NCI-H526 (cell line): Measurements from ENCODE around the gene HOXB8.

Experiments used
- DNase-seq, 2 experiments: peaks; one replicate each; lab custom pipeline; 2025; lab: John Stamatoyannopoulos, UW

HOXB8 gene

GRCh38 chr17:48624544-48625494, 9.7 kb upstream of the HOXB8 start:
- peak in 1 of 2 experiments; percentile 63 for DNase-seq

- no peak for DNase-seq
Measured at GRCh38 chr17:48624118-48624517, 9.0 kb upstream of the HOXB8 start.

- no peak for DNase-seq
Measured at GRCh38 chr17:48623583-48623982, 8.5 kb upstream of the HOXB8 start.

- no peak for DNase-seq
Measured at GRCh38 chr17:48622857-48623256, 7.8 kb upstream of the HOXB8 start.

GRCh38 chr17:48621410-48622392, 6.6 kb upstream of the HOXB8 start:
- no peak for DNase-seq

- no peak for DNase-seq
Measured at GRCh38 chr17:48620461-48621139, 5.5 kb upstream of the HOXB8 start.

- peak in 1 of 2 experiments; percentile 43 for DNase-seq
Measured at GRCh38 chr17:48619826-48620449, 4.8 kb upstream of the HOXB8 start.

GRCh38 chr17:48618256-48618896, 3.3 kb upstream of the HOXB8 start:
- DNase-seq, result peak; percentile 59 to 93

- DNase-seq, result peak in 1 of 2 experiments; percentile 43
Measured at GRCh38 chr17:48617471-48618255, 2.6 kb upstream of the HOXB8 start.

- no peak for DNase-seq
Measured at GRCh38 chr17:48616717-48617470, 1.8 kb upstream of the HOXB8 start.

GRCh38 chr17:48615963-48616716, 1.0 kb upstream of the HOXB8 start:
- DNase-seq, result no peak

GRCh38 chr17:48613862-48614694, 1.0 kb downstream of the HOXB8 start:
- peak in 1 of 2 experiments; percentile 79 for DNase-seq

- peak in 1 of 2 experiments; percentile 74 for DNase-seq
Measured at GRCh38 chr17:48612854-48613691, 2.0 kb downstream of the HOXB8 start.

- DNase-seq, result peak in 1 of 2 experiments; percentile 49
Measured at GRCh38 chr17:48612456-48612853, 2.6 kb downstream of the HOXB8 start.

- peak in 1 of 2 experiments; percentile 48 for DNase-seq
Measured at GRCh38 chr17:48611681-48612455, 3.2 kb downstream of the HOXB8 start.

GRCh38 chr17:48611213-48611612, 3.9 kb downstream of the HOXB8 start:
- DNase-seq, result peak in 1 of 2 experiments; percentile 41
